ENCODE data around the gene OR5T3.

The OR5T3 gene

GRCh38 chr11:56292154-56292553, 40.1 kb downstream of the OR5T3 start, which contains the start of gene OR8H1:
Gene OR8H1 (minus strand): TSS chr11:56292254. CDS start chr11:56291062, 1,192 bp downstream.
- Histone ChIP-seq H3K27me3 (replicated peaks in 2 of 5; ENCODE audit: control insufficient read depth in 4 of 5, insufficient read depth in 5 of 5, low read length in 4 of 5) (no peaks in the 10 kb centered on the region), H3K27ac (ENCODE audit: insufficient read depth in 1 of 2, low read depth in 1 of 2, low read length in 2 of 2, poor library complexity in 1 of 2, severe bottlenecking in 2 of 2) (no peak within 1 kb of the TSS), H3K36me3 (ENCODE audit: control insufficient read depth in 4 of 4, insufficient read depth in 4 of 4, low read length in 3 of 4) (no peaks in the 10 kb centered on the region), H3K4me3 (ENCODE audit: control insufficient read depth in 1 of 7, extremely low read depth in 1 of 7, insufficient read depth in 4 of 7, low read depth in 2 of 7, low read length in 6 of 7) (no peak within 1 kb of the TSS), H3K9me3 (ENCODE audit: control extremely low read depth in 1 of 5, control insufficient read depth in 4 of 5, insufficient read depth in 2 of 5, low read depth in 1 of 5, low read length in 4 of 5) (no peaks in the 10 kb centered on the region), H3K4me1 (ENCODE audit: control extremely low read depth in 1 of 4, control insufficient read depth in 4 of 4, insufficient read depth in 4 of 4, low read length in 3 of 4) (no peaks in the 10 kb centered on the region)
- ChIA-PET POLR2A (no interaction called here), CTCF (no interaction called here)
- no CpG with 5 or more reads among the region's 2 CpGs for WGBS (ENCODE audit: insufficient coverage)
- DNase-seq, result no peak

GRCh38 chr11:56296898-56297297, 44.8 kb downstream of the OR5T3 start:
- Histone ChIP-seq H3K27ac (ENCODE audit: insufficient read depth in 1 of 2, low read depth in 1 of 2, low read length in 2 of 2, poor library complexity in 1 of 2, severe bottlenecking in 2 of 2) (no peak overlapping the region), H3K4me3 (ENCODE audit: control insufficient read depth in 1 of 7, extremely low read depth in 1 of 7, insufficient read depth in 4 of 7, low read depth in 2 of 7, low read length in 6 of 7) (no peak overlapping the region), H3K9me3 (ENCODE audit: control extremely low read depth in 1 of 5, control insufficient read depth in 4 of 5, insufficient read depth in 2 of 5, low read depth in 1 of 5, low read length in 4 of 5) (no peaks in the 10 kb centered on the region), H3K27me3 (replicated peaks in 2 of 5; ENCODE audit: control insufficient read depth in 4 of 5, insufficient read depth in 5 of 5, low read length in 4 of 5) (no peaks in the 10 kb centered on the region), H3K36me3 (ENCODE audit: control insufficient read depth in 4 of 4, insufficient read depth in 4 of 4, low read length in 3 of 4) (no peaks in the 10 kb centered on the region), H3K4me1 (ENCODE audit: control extremely low read depth in 1 of 4, control insufficient read depth in 4 of 4, insufficient read depth in 4 of 4, low read length in 3 of 4) (no peaks in the 10 kb centered on the region)
- DNase-seq, result no peak
- ChIA-PET POLR2A (no interaction called here), CTCF (no interaction called here)
- WGBS (ENCODE audit: insufficient coverage), result 100% methylated on average over 4 of the region's 4 CpGs
